Astrocyte (in vitro differentiated cells and primary cell): Measurements from ENCODE around the gene DPEP1. TPM values are rescaled to one million over a fixed set of nuclear protein-coding genes. Genes with fewer than 3 reads are reported as not detected.
A peak's percentile ranks its signal among the peaks of the same experiment; 100 is the strongest.
"Not testable (repeated sequence)": the region's sequence is repeated elsewhere in the genome, so short reads cannot be mapped to it uniquely, and the experiment has no call there.

Source experiments
- DNase-seq: peaks from one replicate; pipeline ENCODE4 v3.0.0-alpha.2; 2010; ENCODE audit warnings: low read depth
- FAIRE-seq: peaks from 2 replicates; lab custom pipeline; 2011; peaks lifted over from hg19 to GRCh38; lab: Jason Lieb, UNC
- H2AFZ ChIP-seq: 2 replicates; pipeline ENCODE4 v1.6.0; 2012; ENCODE audit warnings: low read depth, low read length, inconsistent platforms
- H3K27ac ChIP-seq: 2 replicates; pipeline ENCODE4 v1.5.1; 2011; ENCODE audit warnings: low read depth, low read length, inconsistent platforms
- H3K27me3 ChIP-seq: 2 replicates; pipeline ENCODE4 v1.6.0; 2011; ENCODE audit warnings: low read length, inconsistent platforms; ENCODE audit not compliant: insufficient read depth
- H3K36me3 ChIP-seq: 2 replicates; pipeline ENCODE4 v1.5.1; 2011; ENCODE audit warnings: low read length, inconsistent platforms; ENCODE audit not compliant: insufficient read depth
- H3K4me1 ChIP-seq: 2 replicates; pipeline ENCODE4 v1.5.1; 2011; ENCODE audit warnings: low read length, inconsistent platforms; ENCODE audit not compliant: insufficient read depth
- H3K4me2 ChIP-seq: 2 replicates; pipeline ENCODE4 v1.6.0; 2012; ENCODE audit warnings: low read length, inconsistent platforms
- H3K4me3 ChIP-seq: 2 replicates; pipeline ENCODE4 v1.5.1; 2011; ENCODE audit warnings: low read depth, mild to moderate bottlenecking, low read length, inconsistent platforms; ENCODE audit not compliant: insufficient read depth
- H3K79me2 ChIP-seq: 2 replicates; pipeline ENCODE4 v1.6.0; 2012; ENCODE audit warnings: mild to moderate bottlenecking, low read length, inconsistent platforms; ENCODE audit not compliant: insufficient read depth
- H3K9ac ChIP-seq: 2 replicates; pipeline ENCODE4 v1.6.0; 2012; ENCODE audit warnings: mild to moderate bottlenecking, low read length, inconsistent platforms
- H3K9me3 ChIP-seq: 2 replicates; pipeline ENCODE4 v1.5.1; 2012; ENCODE audit warnings: low read depth, mild to moderate bottlenecking, low read length, inconsistent platforms; ENCODE audit not compliant: insufficient read depth
- H4K20me1 ChIP-seq: 2 replicates; pipeline ENCODE4 v1.6.0; 2012; ENCODE audit warnings: low read length, inconsistent platforms; ENCODE audit not compliant: insufficient read depth
- H3K27ac Mint-ChIP-seq: one replicate; pipeline ENCODE4 v1.8.0; 2021; ENCODE audit warnings: mild to moderate bottlenecking, mixed read lengths; ENCODE audit not compliant: unreplicated experiment
- H3K27me3 Mint-ChIP-seq: one replicate; pipeline ENCODE4 v1.8.0; 2021; ENCODE audit warnings: low read depth, mixed read lengths; ENCODE audit not compliant: unreplicated experiment
- H3K36me3 Mint-ChIP-seq: one replicate; pipeline ENCODE4 v1.8.0; 2021; ENCODE audit warnings: low read depth, mixed read lengths; ENCODE audit not compliant: unreplicated experiment
- H3K4me1 Mint-ChIP-seq: one replicate; pipeline ENCODE4 v1.8.0; 2021; ENCODE audit warnings: low read depth, mixed read lengths; ENCODE audit not compliant: unreplicated experiment
- H3K4me3 Mint-ChIP-seq: one replicate; pipeline ENCODE4 v1.8.0; 2021; ENCODE audit warnings: mild to moderate bottlenecking, moderate library complexity, mixed read lengths; ENCODE audit not compliant: unreplicated experiment
- H3K9me3 Mint-ChIP-seq: one replicate; pipeline ENCODE4 v1.8.0; 2021; ENCODE audit warnings: mild to moderate bottlenecking, mixed read lengths; ENCODE audit not compliant: unreplicated experiment
- CTCF ChIP-seq: IDR thresholded peaks from 2 replicates; pipeline ENCODE4 v1.5.1; 2011; ENCODE audit warnings: low read depth, mild to moderate bottlenecking, inconsistent platforms, low read length, moderate library complexity; ENCODE audit not compliant: insufficient read depth
- EZH2 ChIP-seq: IDR thresholded peaks from 2 replicates; pipeline ENCODE4 v1.6.1; 2012; ENCODE audit warnings: mild to moderate bottlenecking, low read length, inconsistent platforms; ENCODE audit not compliant: insufficient read depth
- total RNA-seq: library from RNA; stranded (reverse); gene quantifications from 2 replicates; pipeline ENCODE4 v1.2.1, GENCODE V29; 2021

The DPEP1 gene
- total RNA-seq, 1 donor from 2014 or later = 0.11 TPM

GRCh38 chr16:89584768-89585549 is 28.5 kb upstream of the DPEP1 start:
- H3K4me1 ChIP-seq = peaks cover 17% of the 10 kb centered on the region
- no peak overlapping the region for H3K27ac ChIP-seq
- H3K27me3 Mint-ChIP-seq = no peaks in the 10 kb centered on the region
- H4K20me1 ChIP-seq = no peaks in the 10 kb centered on the region
- no peaks in the 10 kb centered on the region for H3K36me3 Mint-ChIP-seq
- FAIRE-seq (no peak), DNase-seq (peak; percentile 47)
- no peak overlapping the region for H3K4me3 Mint-ChIP-seq
- no peak overlapping the region for H3K27ac Mint-ChIP-seq
- H3K9ac ChIP-seq = no peak overlapping the region
- H3K4me1 Mint-ChIP-seq = peaks cover 10% of the 10 kb centered on the region
- H2AFZ ChIP-seq = peak overlapping the region; percentile 16
- TF ChIP-seq CTCF = no peak
- H3K79me2 ChIP-seq = no peaks in the 10 kb centered on the region
- no peak overlapping the region for H3K4me3 ChIP-seq
- H3K9me3 ChIP-seq = no peaks in the 10 kb centered on the region
- no peaks in the 10 kb centered on the region for H3K36me3 ChIP-seq
- no peaks in the 10 kb centered on the region for H3K9me3 Mint-ChIP-seq
- no peak overlapping the region for H3K4me2 ChIP-seq
- no peaks in the 10 kb centered on the region for H3K27me3 ChIP-seq

GRCh38 chr16:89586218-89586617 is 27.2 kb upstream of the DPEP1 start:
- H3K27ac ChIP-seq = no peak overlapping the region
- H3K4me1 Mint-ChIP-seq = peaks cover 10% of the 10 kb centered on the region
- no peaks in the 10 kb centered on the region for H3K36me3 ChIP-seq
- H3K4me1 ChIP-seq = peaks cover 13% of the 10 kb centered on the region
- no peaks in the 10 kb centered on the region for H4K20me1 ChIP-seq
- no peaks in the 10 kb centered on the region for H3K36me3 Mint-ChIP-seq
- H3K9me3 Mint-ChIP-seq = no peaks in the 10 kb centered on the region
- no peaks in the 10 kb centered on the region for H3K27me3 ChIP-seq
- H3K4me2 ChIP-seq = no peak overlapping the region
- no peak overlapping the region for H3K4me3 ChIP-seq
- DNase-seq (no peak), FAIRE-seq (no peak)
- H3K27ac Mint-ChIP-seq = no peak overlapping the region
- no peak for TF ChIP-seq EZH2
- TF ChIP-seq CTCF = no peak
- H3K9ac ChIP-seq = no peak overlapping the region
- no peaks in the 10 kb centered on the region for H3K9me3 ChIP-seq
- H2AFZ ChIP-seq = no peak overlapping the region
- H3K79me2 ChIP-seq = no peaks in the 10 kb centered on the region
- H3K4me3 Mint-ChIP-seq = no peak overlapping the region
- no peaks in the 10 kb centered on the region for H3K27me3 Mint-ChIP-seq

GRCh38 chr16:89586853-89587252 is 26.6 kb upstream of the DPEP1 start:
- Histone ChIP-seq H3K4me2 (no peak overlapping the region), H3K36me3 (no peaks in the 10 kb centered on the region), H3K27me3 (no peaks in the 10 kb centered on the region), H4K20me1 (no peaks in the 10 kb centered on the region), H3K4me3 (no peak overlapping the region), H3K4me1 (peaks cover 8% of the 10 kb centered on the region), H3K9ac (no peak overlapping the region), H3K27ac (no peak overlapping the region), H3K79me2 (no peaks in the 10 kb centered on the region), H3K9me3 (no peaks in the 10 kb centered on the region), H2AFZ (no peak overlapping the region)
- DNase-seq (no peak), FAIRE-seq (no peak)
- H3K27me3 Mint-ChIP-seq = no peaks in the 10 kb centered on the region
- no peak for TF ChIP-seq CTCF
- TF ChIP-seq EZH2 = no peak
- H3K4me3 Mint-ChIP-seq = no peak overlapping the region
- peaks cover 7% of the 10 kb centered on the region for H3K4me1 Mint-ChIP-seq
- H3K9me3 Mint-ChIP-seq = no peaks in the 10 kb centered on the region
- no peaks in the 10 kb centered on the region for H3K36me3 Mint-ChIP-seq
- no peak overlapping the region for H3K27ac Mint-ChIP-seq

GRCh38 chr16:89587676-89588075 is 25.8 kb upstream of the DPEP1 start:
- not testable (repeated sequence) for H3K36me3 Mint-ChIP-seq, H3K4me3 ChIP-seq, H3K27me3 Mint-ChIP-seq, DNase-seq, H3K9ac ChIP-seq, H3K27ac Mint-ChIP-seq, H3K4me2 ChIP-seq, H3K4me1 ChIP-seq, H3K4me3 Mint-ChIP-seq, H3K4me1 Mint-ChIP-seq, H3K27me3 ChIP-seq, H2AFZ ChIP-seq, H3K9me3 Mint-ChIP-seq, FAIRE-seq, H3K27ac ChIP-seq, H4K20me1 ChIP-seq, H3K36me3 ChIP-seq, H3K9me3 ChIP-seq, H3K79me2 ChIP-seq
